Right ventricle myocardium inferior (tissue), 1 donor: ENCODE measurements around the gene GLI3. TPM values are rescaled to one million over a fixed set of nuclear protein-coding genes. Genes with fewer than 3 reads are reported as not detected.

Experiments
- ATAC-seq: fragments of 200-7000 bp; cut with Tn5 transposase; one replicate; pipeline ENCODE4 v1.9.1; 2020; ENCODE audit warnings: mild to moderate bottlenecking, moderate library complexity
- DNase-seq: peaks from one replicate; pipeline ENCODE4 v3.0.0; 2021; ENCODE audit errors: missing footprints
- intact Hi-C: fragments of 100-400 bp; cut with DNase I; formaldehyde crosslinking; loops from one replicate; pipeline ENCODE4 v1.11.0; 2022
- long read RNA-seq: library from polyadenylated mRNA; unstranded; transcript quantifications from one replicate; pipeline ENCODE4 v2.0.0, GENCODE V29; 2021
- total RNA-seq: library from RNA; stranded (reverse); fragmentation: NEBNext Ultra II Directional; extraction: Animal tissue kit (Norgen Biotek cat#: 25700); gene quantifications from one replicate; pipeline ENCODE4 v1.2.1, GENCODE V29; 2021
- donor health status: DM: no; HTN: yes; CAD: no; lungs with severe emphysema.

The GLI3 gene
- total RNA-seq, result 3.9 TPM
- long read RNA-seq, partial matches to known transcripts, result 1 of 3 reads
- long read RNA-seq, other reads (novel, unspliced or antisense), result 1 of 3 reads

DNA sequence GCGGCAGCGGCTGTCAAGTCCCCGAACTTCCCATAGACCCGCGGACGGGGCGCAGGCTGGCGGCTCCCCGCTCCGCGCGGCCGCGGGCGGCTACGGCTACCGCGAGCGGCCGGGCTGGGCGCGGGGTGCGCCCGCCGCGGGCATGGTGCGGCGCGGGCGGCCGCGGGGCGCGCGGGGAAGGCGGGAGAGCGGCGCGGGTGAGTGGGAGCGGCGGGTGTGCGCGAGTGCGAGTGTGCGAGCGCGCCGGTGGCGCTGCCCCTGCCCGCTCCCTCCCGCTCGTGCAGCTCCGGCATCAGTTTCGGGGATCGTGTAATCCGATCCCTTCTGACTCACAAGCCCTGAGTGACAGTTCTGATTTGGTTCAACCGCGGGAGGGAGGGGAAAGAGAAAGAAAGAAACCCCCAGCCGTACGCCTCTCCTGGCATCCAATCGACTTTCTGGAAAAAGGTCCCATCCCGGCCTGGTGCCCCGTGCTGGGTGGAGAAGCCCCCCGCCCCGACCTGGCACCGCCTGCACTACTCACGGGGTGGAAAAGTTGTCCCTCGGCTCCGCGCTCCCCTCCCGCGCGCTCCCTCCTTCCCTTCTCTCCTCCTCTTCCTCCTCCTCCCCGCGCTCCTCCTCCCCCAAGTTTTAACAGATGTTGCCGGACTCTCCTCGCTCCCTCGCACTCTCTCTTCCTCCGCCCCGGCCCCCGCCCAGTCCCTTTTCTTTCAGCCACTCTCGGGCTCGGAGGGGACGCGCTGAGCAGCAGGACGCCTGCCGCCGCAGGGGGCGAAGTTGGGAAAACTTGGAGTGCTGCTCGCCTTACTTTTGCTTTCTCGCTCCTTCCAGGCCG is at the start of gene GLI3:
Gene GLI3 (minus strand): TSS at position 234 of the 835 bp plus-strand sequence. CDS start 13,956 bp downstream, outside the sequence.
- ATAC-seq (peak; percentile 92), DNase-seq (peak; percentile 89)
- intact Hi-C loops, result loop anchor here (5.0 to 10.0 kb wide), 2 partner anchors 140 to 252 kb away; no protein-coding TSS in a partner anchor

DNA sequence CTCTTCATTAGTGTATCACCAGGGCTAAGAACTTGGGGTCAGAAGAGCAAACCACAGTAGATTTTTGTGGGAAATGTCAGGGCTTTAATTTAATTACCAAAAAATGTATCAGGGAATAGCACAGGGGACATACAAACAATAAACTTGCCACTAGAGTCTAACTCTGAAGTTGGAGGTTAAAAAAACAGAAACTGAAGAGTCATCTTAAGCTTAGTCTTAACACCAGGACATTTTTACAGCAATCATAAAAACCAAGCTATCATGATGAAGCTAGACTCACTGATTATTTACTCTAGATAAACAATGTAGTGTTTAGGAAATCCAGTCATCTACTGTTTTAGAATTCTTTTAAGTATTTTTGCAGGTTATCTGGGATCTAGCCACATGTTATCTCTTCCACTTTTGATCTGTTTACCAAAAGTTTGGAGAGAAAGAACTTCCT is 48.4 kb upstream of the GLI3 start:
- DNase-seq (no peak), ATAC-seq (no peak)
- intact Hi-C loops, result no loop called here

DNA sequence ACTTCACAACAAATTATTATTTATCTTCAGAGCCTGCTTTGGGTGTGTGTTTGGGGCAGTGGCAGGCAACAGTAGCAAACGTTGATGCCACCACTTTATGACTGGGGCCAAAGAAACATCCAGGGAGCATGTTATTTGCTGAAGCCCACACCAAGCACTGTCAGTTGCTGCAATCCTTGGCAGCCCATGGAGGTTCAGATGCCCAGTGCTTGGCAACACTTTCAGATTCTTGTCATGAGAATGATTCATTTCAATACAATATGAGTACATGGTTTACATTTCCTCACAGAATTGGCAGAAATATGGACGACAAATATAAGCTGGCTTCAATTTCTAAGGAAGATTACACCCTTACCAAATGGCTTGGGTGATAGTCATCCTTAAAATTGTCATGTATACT is 46.5 kb upstream of the GLI3 start:
- ATAC-seq (no peak), DNase-seq (no peak)
- intact Hi-C loops, result no loop called here

DNA sequence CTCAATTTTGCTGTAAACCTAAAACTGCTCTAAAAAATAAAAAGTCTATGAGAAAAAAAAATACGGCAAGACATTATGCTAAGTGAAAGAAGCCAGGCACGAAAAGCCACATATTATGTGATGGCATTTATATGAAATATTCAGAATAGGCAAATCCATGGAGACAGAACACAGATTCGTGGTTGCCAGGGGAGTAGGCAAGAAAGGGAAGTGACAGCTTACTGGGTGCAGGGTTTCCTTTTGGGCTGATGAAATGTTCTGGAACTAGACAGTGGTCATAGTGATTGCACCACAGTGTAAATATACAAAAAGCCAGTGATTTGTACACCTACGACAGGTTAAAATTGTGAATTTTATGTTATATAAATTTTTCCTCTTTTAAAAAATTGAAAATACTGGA is 41.3 kb upstream of the GLI3 start:
- no peak for DNase-seq
- no peak for ATAC-seq
- intact Hi-C loops, result no loop called here

DNA sequence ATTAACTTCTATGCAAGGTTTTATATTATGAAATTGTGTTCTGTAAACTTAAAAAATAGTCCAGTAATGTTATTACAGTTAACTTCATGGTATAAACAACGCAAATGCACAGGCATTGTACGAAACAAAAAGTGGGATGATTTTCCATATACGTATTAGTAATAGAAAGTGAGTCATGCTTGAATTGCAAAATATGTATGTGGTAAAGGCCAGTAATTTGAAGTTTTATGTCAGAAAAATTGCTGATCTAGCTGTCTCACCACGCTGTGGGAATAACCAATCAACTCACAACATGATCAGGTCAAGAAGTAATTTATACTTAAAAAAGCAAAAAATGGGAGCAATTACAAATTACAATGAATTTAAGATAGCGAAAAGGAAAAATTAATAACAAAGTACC is 37.0 kb upstream of the GLI3 start:
- ATAC-seq (no peak), DNase-seq (no peak)
- intact Hi-C loops, result no loop called here

DNA sequence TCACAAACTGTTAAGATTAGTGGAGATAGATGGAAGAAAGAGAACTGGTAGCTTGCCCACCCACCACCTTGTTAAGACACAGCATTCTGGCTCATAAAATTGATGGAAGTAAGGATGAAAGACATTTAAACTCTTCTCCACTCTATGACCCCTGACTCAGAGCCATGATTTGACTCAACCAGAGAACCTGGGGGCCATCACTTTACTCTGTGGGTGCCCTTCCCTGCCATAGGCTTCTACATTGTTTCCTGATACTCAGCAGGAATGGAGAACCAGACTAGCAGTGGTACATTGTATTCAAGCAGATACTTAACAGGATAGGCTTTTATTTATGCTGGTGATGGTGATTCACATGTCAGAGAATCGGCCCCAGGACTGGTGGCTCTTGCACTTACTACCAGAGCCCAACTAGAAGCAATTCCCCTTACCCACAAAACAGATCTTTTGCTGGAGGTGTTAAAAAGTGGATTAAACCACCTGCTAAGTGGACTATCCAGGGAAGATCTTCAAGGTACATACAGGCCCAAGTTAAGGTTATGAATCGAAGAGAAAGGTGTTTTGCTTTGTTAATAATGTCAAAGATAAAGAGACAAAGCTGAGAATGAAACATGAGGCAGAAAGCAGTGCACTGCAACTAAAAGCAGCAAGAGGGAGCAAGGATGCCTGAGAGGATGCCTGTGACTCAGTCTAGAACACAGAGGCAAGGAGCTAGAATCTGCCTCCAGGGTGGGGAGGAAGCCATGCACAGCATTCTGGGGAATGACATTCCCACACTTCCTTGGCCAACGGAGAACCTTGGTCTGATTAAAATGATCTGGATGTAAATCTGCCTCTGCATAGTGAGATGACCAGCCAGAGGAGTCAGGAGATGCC is 36.0 kb upstream of the GLI3 start:
- ATAC-seq (peak; percentile 20), DNase-seq (no peak)
- intact Hi-C loops, result no loop called here

DNA sequence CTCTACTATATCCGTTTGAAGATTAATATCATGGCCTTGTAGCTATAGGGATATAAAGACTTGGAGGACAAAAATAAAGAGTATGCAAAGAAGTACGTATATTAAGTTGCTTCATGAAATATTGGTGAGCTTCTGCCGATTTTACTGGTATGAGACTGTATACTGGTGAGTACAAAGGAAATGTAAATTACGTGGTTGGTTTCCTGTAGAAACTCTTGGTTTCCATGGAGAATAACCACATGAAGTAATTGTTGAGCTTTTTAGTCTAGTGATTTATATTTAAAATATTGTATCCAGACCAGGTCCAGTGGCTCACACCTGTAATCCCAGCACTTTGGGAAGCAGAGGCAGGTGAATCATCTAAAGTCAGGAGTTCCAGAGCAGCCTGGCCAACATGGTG is 32.2 kb upstream of the GLI3 start:
- intact Hi-C loops, result no loop called here
- no peak for DNase-seq
- ATAC-seq, result no peak

DNA sequence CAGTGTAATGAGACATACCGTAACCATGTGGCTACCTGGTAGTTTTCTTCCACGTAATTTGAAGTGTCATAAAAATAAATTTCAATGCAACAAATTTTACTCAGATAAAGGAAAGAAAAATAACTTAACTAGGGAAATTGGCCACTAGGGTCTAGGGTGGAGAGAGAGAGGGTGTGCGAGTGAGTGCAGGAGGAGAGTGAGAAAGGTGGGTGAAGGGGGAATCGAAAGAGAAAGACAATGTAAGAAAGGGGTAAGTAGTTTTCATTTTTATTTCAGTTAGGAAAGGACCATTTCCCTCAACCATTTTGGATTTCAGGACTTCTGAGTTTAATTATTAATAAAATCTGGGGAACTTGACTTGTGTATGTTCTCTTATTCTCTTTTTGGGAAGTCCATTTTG is 27.7 kb upstream of the GLI3 start:
- DNase-seq (no peak), ATAC-seq (no peak)
- intact Hi-C loops, result no loop called here

DNA sequence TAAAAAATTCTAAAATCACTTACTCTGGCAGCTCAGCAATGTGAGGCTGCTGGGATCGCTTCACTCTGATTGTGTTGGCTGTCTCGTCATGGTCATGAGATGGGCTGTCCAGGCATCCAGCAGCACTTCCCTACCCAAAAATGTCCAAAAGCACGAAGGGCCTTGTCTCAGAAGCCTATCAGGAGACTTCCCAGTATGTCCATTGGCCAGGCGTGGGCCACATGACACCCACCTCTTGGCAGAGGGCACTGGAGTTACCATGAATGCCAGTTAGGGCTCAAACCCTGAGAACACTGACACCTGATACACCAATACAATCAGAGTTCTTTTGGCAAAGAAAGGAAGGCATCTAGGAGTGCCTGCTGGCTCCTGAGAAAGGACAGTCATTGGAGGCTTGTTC is 27.0 kb upstream of the GLI3 start:
- ATAC-seq (peak; percentile 91), DNase-seq (peak; percentile 66)
- intact Hi-C loops, result no loop called here

DNA sequence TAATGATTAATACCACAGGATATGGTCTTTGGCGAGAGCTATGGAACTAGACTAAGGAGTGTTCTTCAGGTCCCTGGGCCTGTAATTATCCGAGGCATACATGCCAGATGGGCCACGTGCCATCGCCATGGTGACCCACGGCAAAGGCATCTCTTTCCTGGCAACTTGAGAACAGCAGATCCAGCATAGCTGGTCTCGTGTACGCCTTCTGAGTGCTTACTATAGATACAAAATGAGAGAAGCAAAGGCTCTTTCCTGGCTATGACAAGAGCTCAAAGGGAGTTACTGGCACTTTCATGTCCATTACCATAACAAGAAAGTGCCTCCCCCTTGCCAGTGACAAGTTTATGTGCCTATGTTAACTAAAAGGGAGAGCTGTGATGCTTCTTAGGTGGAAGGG is 26.0 kb upstream of the GLI3 start:
- DNase-seq (no peak), ATAC-seq (peak; percentile 61)
- intact Hi-C loops, result no loop called here

DNA sequence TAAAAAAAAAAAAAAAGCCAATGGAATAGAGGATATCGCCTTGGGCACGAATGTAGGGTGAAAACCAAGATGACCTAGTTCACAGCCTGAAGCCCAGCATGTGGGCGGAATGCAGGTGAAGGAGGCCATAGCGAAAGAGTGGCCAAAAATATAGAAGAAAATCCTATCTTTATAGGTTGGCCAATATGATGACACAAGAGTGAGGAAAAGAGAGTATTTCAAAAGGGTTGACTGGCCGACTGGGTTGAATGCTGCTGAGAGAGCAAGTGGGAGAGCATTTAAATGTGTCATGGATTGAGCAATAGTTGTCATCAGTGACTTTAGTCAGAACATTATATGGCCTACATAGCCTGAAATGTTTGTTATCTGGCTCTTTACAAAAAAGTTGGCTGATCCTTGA is 17.2 kb upstream of the GLI3 start:
- ATAC-seq (peak; percentile 37), DNase-seq (no peak)

DNA sequence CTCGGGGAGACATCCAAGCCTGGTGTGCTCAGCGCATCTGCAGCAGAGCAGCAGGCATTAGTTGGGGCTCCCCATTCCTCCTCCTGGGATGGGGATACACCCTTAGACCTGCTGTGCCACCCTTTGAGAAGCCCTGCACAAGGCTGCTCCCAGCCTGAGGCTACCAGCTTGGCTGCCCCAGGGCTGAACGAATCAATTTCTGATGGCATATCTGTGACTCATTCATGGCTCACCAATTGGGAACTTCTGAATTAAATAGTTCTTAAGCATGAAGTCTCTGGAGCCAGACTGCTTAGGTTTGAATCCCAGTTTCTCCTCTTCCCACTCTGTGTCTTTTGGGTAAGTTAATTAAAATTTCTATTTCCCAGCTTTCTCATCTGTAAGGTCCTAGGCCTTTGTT is 16.3 kb upstream of the GLI3 start:
- DNase-seq (no peak), ATAC-seq (no peak)
- intact Hi-C loops, result no loop called here

More for the DNA sequence above, 17.2 kb upstream of the GLI3 start:
- intact Hi-C loops, result no loop called here

DNA sequence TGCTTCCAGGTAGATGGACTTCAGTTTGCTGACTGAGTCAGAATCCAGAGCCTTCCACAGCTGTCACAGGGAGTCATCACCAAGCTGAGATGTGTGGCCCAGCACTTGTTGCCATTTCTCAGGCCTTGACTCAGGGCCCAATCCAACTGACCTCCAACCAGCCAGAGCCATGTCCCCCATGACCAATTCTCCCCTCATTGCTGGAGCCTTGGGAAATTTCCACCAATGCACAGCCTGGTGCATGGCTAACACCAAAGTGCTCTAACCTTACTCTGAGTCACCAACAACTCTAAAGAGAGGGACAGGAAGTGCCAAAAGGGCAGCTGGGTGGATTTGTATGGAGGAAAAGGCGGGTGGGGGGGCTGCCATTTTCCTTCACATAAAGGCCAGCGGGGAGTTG is 13.4 kb upstream of the GLI3 start:
- DNase-seq (no peak), ATAC-seq (no peak)
- intact Hi-C loops, result no loop called here

DNA sequence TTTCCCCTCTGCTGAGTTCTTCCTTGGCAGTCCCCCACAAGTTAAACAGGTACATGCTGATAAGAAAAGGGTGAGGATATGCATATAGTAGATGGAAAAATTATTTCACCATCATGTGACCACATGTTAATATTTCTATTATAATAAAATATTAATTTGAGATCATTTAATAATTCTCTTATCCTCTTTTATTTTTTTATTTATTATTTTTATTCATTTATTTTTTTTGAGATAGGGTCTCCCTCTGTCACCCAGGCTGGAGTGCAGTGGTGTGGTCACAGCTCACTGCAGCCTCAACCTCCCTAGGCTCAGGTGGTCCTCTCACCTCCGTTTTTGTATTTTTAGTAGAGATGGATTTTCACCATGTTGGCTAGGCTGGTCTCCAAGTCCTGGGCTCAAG is 11.6 kb upstream of the GLI3 start:
- ATAC-seq, result no peak
- DNase-seq, result no peak
- intact Hi-C loops, result no loop called here

DNA sequence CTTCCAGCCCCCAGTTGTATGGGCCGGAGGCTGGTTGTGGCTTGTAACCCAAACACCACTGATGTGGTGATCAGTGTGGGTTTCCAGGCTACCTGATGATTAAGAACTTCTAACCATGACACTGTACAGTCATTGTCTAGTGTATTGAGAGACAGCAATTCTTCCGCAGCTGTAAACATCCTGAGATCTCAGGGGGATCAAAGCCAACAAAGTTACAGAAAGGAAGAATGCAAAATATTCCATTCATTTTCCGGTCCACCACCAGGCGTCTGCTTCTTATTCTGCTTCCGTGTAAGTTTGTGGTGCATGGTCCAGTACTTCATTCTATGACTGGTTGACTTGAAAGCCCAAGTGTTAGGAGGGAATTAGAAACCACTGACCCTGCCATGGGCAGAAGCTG is 10.3 kb upstream of the GLI3 start:
- intact Hi-C loops, result no loop called here
- DNase-seq, result no peak
- no peak for ATAC-seq

DNA sequence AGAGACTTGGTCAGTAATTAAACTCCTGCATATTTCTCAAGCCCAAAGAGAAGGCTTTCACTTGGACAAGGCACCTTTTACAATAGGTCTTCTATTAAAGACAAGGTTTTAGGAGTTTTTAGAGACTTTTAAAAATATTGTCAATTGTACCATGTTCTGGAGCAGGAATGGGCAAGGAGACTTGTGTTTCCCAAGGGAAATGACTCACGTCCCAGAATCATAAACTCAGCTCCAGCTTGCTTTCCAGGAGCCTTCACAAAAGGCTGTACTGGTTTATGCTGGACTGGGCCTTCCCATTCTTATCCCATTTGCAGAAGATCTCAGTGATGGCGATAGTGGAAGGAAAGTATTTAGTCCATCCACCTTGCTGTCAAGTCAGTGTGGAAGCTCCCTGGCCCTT is 7.8 kb upstream of the GLI3 start:
- intact Hi-C loops, result no loop called here
- ATAC-seq (no peak), DNase-seq (no peak)

DNA sequence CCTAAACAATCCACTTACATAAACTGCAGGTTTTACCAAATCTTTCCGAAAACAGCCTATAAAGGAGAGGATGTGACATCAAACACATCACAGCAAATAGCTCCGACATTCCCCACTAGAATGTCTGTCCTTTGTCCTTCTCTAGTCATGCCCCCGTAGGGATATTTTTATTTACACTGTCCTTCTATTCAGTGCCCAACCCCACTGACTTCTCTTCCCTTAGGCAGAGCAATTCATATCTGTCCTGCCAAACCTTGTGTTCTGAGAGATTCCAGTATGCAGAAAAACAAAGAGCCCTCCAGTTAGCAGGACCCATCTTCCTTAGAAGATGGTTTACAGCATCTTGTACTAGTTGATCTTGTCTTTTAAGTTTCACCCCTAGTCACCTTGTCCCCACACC is 5.4 kb upstream of the GLI3 start:
- no peak for DNase-seq
- ATAC-seq, result no peak
- intact Hi-C loops, result no loop called here

DNA sequence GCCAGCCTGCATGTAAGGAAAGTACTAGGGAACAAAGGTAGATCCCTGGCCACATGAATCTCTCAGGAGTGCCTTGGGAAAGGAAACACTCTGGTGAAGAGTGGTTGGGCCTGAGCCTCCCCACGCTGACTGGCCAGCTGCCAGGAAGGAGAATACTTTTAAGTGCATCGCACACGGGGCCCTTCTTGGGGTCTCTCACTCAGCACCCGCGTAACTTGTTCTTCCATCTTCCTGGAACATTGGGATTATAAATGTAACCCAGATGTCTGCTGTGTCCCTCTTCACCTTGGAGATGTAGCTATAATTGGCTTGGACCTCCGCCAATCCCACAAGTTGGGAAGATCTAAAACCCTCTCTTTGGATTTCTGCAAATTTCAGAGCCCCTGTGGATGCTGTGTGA is 4.4 kb upstream of the GLI3 start:
- ATAC-seq (no peak), DNase-seq (no peak)
- intact Hi-C loops, result no loop called here

DNA sequence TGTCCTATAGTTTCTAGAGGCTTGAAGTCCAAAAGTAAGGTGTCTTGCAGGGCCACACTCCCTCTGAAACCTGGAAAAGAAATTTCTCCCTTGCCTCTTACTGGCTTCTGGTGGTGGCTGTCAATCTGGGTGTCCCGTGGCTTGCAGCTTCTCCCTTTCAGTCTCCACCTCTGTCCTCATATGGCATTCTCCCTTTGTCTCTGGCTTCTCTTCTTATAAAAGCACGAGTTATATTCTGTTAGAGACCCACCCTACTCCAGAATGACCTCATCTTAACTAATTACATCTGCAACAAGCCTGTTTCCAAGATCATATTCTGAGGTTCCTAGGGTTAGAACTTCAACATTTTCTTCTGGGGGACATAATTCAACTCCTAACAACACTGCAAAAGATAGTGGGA is 3.4 kb upstream of the GLI3 start:
- ATAC-seq (no peak), DNase-seq (no peak)
- intact Hi-C loops, result no loop called here
